HUES6 (cell line): ENCODE results near the gene SLC7A1.

ENCODE experiments used
- H3K27ac ChIP-seq: 2 replicates; pipeline ENCODE4 v1.7.0; 2013; ENCODE audit warnings: low read depth, mild to moderate bottlenecking, low read length, inconsistent platforms
- H3K27me3 ChIP-seq: 2 replicates; pipeline ENCODE4 v1.6.1; 2013; ENCODE audit warnings: low read length; ENCODE audit not compliant: control insufficient read depth, insufficient read depth
- H3K36me3 ChIP-seq: 2 replicates; pipeline ENCODE4 v1.6.1; 2013; ENCODE audit warnings: low read length; ENCODE audit not compliant: control insufficient read depth, insufficient read depth
- H3K4me1 ChIP-seq: 2 replicates; pipeline ENCODE4 v1.6.1; 2013; ENCODE audit warnings: low read length; ENCODE audit not compliant: control insufficient read depth, insufficient read depth
- H3K4me3 ChIP-seq: 2 replicates; pipeline ENCODE4 v1.5.1; 2013; ENCODE audit warnings: low read depth, low read length
- H3K9ac ChIP-seq: one replicate; pipeline ENCODE4 v1.6.1; 2013; ENCODE audit warnings: mild to moderate bottlenecking, low read length
- H3K9me3 ChIP-seq: 2 replicates; pipeline ENCODE4 v1.6.1; 2013; ENCODE audit warnings: low read depth, low read length; ENCODE audit not compliant: control insufficient read depth, insufficient read depth

SLC7A1 gene

GRCh38 chr13:29484796-29485195, 110.7 kb downstream of the SLC7A1 start:
- Histone ChIP-seq H3K4me3 (no peak overlapping the region), H3K9me3 (no peaks in the 10 kb centered on the region), H3K27ac (no peak overlapping the region)

GRCh38 chr13:29484236-29484635, 111.3 kb downstream of the SLC7A1 start:
- Histone ChIP-seq H3K36me3 (no peaks in the 10 kb centered on the region), H3K9me3 (no peaks in the 10 kb centered on the region), H3K27me3 (no peaks in the 10 kb centered on the region), H3K4me3 (no peak overlapping the region), H3K4me1 (peaks cover 25% of the 10 kb centered on the region), H3K27ac (no peak overlapping the region), H3K9ac (no peak overlapping the region)

More at GRCh38 chr13:29484796-29485195, 110.7 kb downstream of the SLC7A1 start:
- Histone ChIP-seq H3K4me1 (peaks cover 25% of the 10 kb centered on the region), H3K36me3 (no peaks in the 10 kb centered on the region), H3K9ac (no peak overlapping the region), H3K27me3 (no peaks in the 10 kb centered on the region)

DNA sequence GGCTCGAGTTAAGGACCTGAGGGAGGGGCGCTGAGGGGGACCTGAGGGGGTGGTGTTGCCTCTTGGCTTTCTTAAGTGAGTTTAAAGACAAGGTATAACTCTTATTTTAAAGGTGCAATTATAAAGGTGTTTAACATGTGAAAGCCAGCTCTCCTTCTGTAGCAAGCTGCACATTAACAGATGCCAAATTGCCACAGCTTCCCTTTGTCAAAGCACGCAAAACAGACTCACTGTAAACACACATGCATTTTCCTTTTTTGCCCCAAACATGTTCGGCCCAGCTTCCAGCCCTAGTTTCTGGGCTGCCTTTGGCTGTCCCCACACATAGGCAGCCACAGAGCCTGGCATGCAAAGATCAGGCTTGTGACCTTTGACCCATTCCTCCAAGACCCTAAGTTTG, 111.9 kb downstream of the SLC7A1 start:
- peaks cover 25% of the 10 kb centered on the region for H3K4me1 ChIP-seq
- H3K27me3 ChIP-seq, result no peaks in the 10 kb centered on the region
- no peaks in the 10 kb centered on the region for H3K36me3 ChIP-seq
- no peak overlapping the region for H3K4me3 ChIP-seq
- no peaks in the 10 kb centered on the region for H3K9me3 ChIP-seq
- H3K9ac ChIP-seq, result no peak overlapping the region
- H3K27ac ChIP-seq, result no peak overlapping the region

DNA sequence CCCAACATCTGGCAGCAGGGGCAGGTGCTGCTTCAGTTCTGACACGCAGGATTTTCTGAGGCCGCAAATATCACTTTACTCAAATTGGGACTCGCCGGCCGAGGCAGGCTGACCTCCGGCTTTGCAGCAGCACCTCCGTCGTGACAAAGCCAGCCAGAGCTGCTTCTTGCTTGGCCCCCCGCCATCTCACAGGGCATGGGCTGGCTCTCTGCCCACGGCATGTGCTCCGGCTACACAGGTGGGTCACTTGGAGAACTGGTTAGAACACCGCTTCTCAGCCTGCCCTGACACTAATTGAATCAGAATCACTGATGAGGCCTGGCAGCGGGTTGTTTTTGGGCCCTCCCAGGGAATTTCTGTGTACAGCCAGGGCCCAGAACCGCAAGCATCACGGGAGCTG, 112.3 kb downstream of the SLC7A1 start:
- H3K36me3 ChIP-seq, result no peaks in the 10 kb centered on the region
- no peak overlapping the region for H3K27ac ChIP-seq
- H3K4me1 ChIP-seq, result peaks cover 25% of the 10 kb centered on the region
- no peak overlapping the region for H3K4me3 ChIP-seq
- H3K27me3 ChIP-seq, result no peaks in the 10 kb centered on the region
- H3K9me3 ChIP-seq, result no peaks in the 10 kb centered on the region
- H3K9ac ChIP-seq, result no peak overlapping the region

GRCh38 chr13:29482504-29482903, 113.0 kb downstream of the SLC7A1 start:
- Histone ChIP-seq H3K4me3 (no peak overlapping the region), H3K9me3 (no peaks in the 10 kb centered on the region), H3K27me3 (no peaks in the 10 kb centered on the region), H3K27ac (no peak overlapping the region), H3K9ac (no peak overlapping the region), H3K4me1 (peaks cover 18% of the 10 kb centered on the region), H3K36me3 (no peaks in the 10 kb centered on the region)

DNA sequence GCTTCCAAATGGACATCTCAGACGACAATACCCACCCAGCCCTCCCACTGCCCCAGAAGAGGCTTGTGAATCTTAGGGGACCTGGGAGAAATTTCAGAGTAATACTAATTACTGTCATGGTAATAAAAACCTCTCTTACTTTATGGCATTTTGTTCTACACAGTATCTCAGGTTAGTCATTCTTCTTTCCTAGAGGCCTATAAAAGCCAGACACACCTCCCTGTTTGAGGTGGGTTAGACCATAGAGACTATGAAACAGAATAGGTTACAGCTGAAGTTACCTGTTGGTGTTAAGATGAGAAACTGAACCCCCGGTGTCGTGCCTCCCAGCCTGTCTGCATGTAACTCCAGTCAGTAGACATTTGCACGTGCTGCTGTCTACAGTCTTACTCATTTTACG, 113.9 kb downstream of the SLC7A1 start:
- Histone ChIP-seq H3K9ac (no peak overlapping the region), H3K36me3 (no peaks in the 10 kb centered on the region), H3K27ac (no peak overlapping the region), H3K27me3 (no peaks in the 10 kb centered on the region), H3K9me3 (no peaks in the 10 kb centered on the region), H3K4me3 (no peak overlapping the region), H3K4me1 (peaks cover 13% of the 10 kb centered on the region)

DNA sequence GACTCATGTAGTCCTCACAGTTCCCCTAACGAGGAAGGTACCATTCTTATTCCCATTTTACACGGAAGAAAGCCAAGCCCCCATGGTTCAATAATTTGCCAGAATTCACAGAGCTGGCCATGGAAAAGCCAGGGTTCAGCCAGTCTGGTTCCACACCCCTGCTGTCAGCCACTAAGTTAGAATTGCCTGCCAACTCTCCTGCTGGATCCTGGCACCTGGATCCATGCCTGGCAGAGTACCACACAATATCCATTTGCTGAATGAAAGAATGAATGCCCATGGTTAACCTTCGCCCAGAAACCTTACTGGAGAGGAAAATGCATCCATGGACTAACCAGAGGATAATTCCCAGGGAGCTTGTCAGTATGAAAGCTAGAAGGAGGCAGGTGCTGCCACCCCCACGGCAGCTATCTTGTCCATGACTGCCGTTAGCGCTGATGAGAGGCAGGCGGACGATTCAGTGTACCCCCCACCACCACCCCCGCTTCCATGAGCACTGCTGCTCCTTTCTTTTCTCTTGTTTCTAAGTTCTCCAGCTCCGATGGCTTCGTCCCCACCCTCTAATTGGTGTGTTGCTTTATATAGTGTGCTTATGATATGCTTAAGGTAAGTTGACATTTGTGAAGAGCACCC, 114.5 kb downstream of the SLC7A1 start:
- H3K4me3 ChIP-seq, result no peak overlapping the region
- H3K27ac ChIP-seq, result no peak overlapping the region
- no peaks in the 10 kb centered on the region for H3K9me3 ChIP-seq
- H3K9ac ChIP-seq, result no peak overlapping the region
- no peaks in the 10 kb centered on the region for H3K27me3 ChIP-seq
- no peaks in the 10 kb centered on the region for H3K36me3 ChIP-seq
- peaks cover 13% of the 10 kb centered on the region for H3K4me1 ChIP-seq

GRCh38 chr13:29479716-29480492, 115.6 kb downstream of the SLC7A1 start:
- no peaks in the 10 kb centered on the region for H3K27me3 ChIP-seq
- peaks cover 13% of the 10 kb centered on the region for H3K4me1 ChIP-seq
- H3K9me3 ChIP-seq, result no peaks in the 10 kb centered on the region
- no peak overlapping the region for H3K4me3 ChIP-seq
- no peaks in the 10 kb centered on the region for H3K36me3 ChIP-seq
- no peak overlapping the region for H3K9ac ChIP-seq
- no peak overlapping the region for H3K27ac ChIP-seq

- H3K27ac ChIP-seq, result no peak overlapping the region
- H3K9ac ChIP-seq, result no peak overlapping the region
- no peak overlapping the region for H3K4me3 ChIP-seq
- H3K36me3 ChIP-seq, result no peaks in the 10 kb centered on the region
- H3K27me3 ChIP-seq, result no peaks in the 10 kb centered on the region
- H3K4me1 ChIP-seq, result no peaks in the 10 kb centered on the region
- no peaks in the 10 kb centered on the region for H3K9me3 ChIP-seq
These were observed 119.4 kb downstream of the SLC7A1 start for GRCh38 chr13:29476046-29476445.

GRCh38 chr13:29474991-29475390, 120.5 kb downstream of the SLC7A1 start:
- no peaks in the 10 kb centered on the region for H3K36me3 ChIP-seq
- H3K27me3 ChIP-seq, result no peaks in the 10 kb centered on the region
- H3K9me3 ChIP-seq, result no peaks in the 10 kb centered on the region
- H3K4me3 ChIP-seq, result no peak overlapping the region
- H3K4me1 ChIP-seq, result no peaks in the 10 kb centered on the region
- H3K27ac ChIP-seq, result no peak overlapping the region
- no peak overlapping the region for H3K9ac ChIP-seq

- no peaks in the 10 kb centered on the region for H3K27me3 ChIP-seq
- no peaks in the 10 kb centered on the region for H3K4me1 ChIP-seq
- no peak overlapping the region for H3K27ac ChIP-seq
- H3K9me3 ChIP-seq, result no peaks in the 10 kb centered on the region
- H3K9ac ChIP-seq, result no peak overlapping the region
- H3K4me3 ChIP-seq, result no peak overlapping the region
- no peaks in the 10 kb centered on the region for H3K36me3 ChIP-seq
These were observed 122.3 kb downstream of the SLC7A1 start for GRCh38 chr13:29473166-29473565.
